Choroid plexus epithelial cell (primary cell): ENCODE measurements around the gene GMCL1.

ENCODE experiments used
- DNase-seq: peaks from one replicate; pipeline ENCODE4 v3.0.0-alpha.2; 2010; ENCODE audit warnings: low read depth
- H3K4me3 ChIP-seq: 2 replicates; pipeline ENCODE4 v1.5.1; 2011; ENCODE audit warnings: low read depth, mild to moderate bottlenecking, control low read depth, low read length, moderate library complexity
- CTCF ChIP-seq: conservative IDR thresholded peaks from 2 replicates; pipeline ENCODE4 v1.5.1; 2011; ENCODE audit warnings: low read depth, mild to moderate bottlenecking, control low read depth, inconsistent platforms, low read length, moderate library complexity

GMCL1 gene

DNA sequence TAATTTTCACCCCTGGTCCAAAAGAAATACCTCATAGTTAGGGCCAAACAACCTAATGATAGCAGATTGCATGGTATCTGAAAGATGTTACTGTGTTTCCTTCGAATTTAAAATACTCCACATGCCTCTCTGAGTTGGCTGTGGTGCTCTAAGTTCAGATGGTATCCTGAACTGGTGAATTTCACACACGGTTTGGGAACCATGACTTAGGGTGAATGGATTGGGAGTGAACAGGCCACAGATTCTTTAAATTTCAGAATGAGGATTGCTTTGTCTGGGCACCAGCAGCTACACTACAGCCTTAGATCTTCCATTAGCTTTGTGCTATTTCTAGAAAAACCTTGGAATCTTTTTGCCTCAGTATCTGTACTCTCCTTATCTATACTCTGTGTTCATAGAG lies 6.2 kb downstream of the GMCL1 start:
- H3K4me3 ChIP-seq = no peak overlapping the region
- no peak for DNase-seq
- TF ChIP-seq CTCF = no peak

DNA sequence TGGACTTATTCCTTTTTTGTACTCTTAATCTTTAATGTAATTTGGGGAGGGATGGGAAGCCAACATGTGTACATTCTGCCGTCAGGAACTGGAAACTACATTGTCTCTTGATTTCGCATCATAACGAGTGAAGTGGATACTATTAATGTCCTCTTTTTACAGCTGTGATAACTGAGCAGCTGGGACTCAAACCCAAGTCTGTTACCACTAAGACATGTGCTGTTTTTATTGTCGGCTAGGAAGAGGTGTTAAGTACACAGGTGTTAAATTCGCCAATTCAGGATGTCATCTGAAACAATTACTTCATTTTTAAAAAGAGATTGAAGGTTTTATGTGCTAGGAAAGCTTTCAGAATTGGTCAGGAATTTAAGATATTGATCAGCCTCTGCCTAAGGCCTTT lies 6.9 kb downstream of the GMCL1 start:
- no peak overlapping the region for H3K4me3 ChIP-seq
- DNase-seq = no peak
- TF ChIP-seq CTCF = no peak

- TF ChIP-seq CTCF = no peak
- no peak overlapping the region for H3K4me3 ChIP-seq
- DNase-seq = no peak
Observed at GRCh38 chr2:69837533-69837932, 8.1 kb downstream of the GMCL1 start.

GRCh38 chr2:69843993-69844392 lies 14.5 kb downstream of the GMCL1 start:
- no peak for DNase-seq
- no peak for TF ChIP-seq CTCF
- no peak overlapping the region for H3K4me3 ChIP-seq

DNA sequence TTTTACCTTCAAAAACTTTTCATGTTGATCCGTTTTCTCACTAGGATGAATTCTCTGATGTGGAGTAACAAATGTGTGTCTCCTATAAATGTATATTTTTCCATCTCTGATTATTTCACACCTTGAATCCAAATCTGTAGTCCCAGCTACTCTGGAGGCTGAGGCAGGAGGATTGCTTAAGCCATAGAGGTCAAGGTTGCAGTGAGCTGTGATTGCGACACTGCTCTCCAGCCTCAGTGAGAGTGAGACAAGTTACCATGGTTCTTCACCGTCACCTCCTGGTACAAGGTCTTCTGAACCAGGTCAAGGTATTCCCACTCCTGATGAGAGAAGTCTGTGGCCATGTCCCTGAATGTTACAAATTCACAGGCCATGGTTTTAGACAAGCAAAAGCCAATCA lies 15.1 kb downstream of the GMCL1 start:
- DNase-seq = peak; percentile 4

GRCh38 chr2:69846182-69847067 lies 17.0 kb downstream of the GMCL1 start:
- no peak overlapping the region for H3K4me3 ChIP-seq
- DNase-seq = no peak
- no peak for TF ChIP-seq CTCF

More for the DNA sequence above, 15.1 kb downstream of the GMCL1 start:
- TF ChIP-seq CTCF = no peak
- no peak overlapping the region for H3K4me3 ChIP-seq
